Measurements from ENCODE around the gene GPX4.

The GPX4 gene

DNA sequence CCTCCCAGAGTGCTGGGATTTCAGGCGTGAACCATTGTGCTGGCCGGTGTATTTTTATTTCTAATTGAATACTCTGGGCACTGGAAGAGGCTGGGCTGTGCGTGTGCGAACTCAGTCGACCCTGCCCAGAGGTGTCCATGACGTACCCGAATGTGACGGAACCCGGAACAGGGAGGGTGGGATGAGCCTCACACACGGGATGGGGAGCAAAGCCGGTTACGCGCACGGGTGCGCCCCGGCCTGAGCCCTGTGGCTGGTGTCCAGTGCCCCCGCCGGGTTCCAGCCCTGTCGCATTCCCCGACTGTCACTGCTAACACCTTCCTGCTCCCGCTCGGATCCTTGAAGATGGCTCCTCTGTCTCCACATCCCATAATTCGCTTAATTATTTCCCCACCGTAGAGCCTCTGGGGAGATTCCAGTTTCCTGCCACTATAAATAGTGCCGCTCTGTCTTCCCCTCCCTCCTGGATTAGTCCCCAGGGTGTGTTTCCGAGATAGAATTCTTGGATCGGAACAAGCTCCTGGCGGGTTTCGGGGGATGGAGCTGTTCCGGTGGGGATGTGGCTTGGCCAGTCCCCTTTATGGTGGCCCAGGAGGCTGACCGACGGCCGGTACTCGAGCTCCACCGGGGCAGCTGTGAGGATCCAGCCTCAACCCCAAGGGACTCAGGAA lies 48.3 kb downstream of the GPX4 start:
- no peak for DNase-seq

DNA sequence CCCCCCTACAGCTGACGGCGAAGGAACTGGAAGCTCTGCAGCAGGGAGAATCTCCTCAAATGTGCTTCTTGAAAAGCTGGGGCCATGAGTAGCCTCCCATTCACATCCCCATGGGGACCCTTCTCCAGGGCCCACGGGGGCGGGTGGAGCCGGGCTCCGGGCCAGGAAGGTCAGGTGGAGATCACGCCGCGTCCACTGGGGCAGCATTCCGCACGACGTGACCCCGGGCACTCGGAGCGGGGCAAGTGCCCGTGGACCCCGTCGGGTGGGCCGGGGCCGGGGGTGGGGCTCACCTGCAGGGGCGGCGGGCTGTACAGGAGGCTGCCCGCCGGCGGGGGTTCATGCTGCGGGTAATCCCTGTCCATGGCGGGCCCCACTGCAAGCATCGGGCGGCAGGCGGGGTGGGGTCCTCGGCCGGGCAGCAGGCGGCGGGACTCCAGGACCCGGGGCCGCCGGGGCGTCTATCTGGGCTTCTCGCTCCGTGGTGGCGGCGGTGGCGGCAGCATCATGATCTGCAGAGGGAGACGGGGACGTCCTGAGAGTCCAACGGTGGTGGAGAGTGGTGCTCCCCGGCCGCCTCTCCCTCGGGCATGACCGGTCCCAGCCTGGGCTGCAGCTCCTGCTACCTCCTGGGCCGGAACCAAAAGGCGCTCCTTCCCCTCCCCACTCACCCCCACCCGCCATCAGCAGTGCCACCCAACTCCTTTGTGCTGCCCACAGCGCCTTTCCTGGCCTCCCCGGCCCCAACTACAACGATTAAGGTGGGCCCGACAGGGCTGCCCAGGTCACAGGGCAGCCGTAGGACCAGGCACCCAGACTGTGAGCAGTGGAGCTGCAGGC lies 50.3 kb downstream of the GPX4 start:
- DNase-seq: no peak

DNA sequence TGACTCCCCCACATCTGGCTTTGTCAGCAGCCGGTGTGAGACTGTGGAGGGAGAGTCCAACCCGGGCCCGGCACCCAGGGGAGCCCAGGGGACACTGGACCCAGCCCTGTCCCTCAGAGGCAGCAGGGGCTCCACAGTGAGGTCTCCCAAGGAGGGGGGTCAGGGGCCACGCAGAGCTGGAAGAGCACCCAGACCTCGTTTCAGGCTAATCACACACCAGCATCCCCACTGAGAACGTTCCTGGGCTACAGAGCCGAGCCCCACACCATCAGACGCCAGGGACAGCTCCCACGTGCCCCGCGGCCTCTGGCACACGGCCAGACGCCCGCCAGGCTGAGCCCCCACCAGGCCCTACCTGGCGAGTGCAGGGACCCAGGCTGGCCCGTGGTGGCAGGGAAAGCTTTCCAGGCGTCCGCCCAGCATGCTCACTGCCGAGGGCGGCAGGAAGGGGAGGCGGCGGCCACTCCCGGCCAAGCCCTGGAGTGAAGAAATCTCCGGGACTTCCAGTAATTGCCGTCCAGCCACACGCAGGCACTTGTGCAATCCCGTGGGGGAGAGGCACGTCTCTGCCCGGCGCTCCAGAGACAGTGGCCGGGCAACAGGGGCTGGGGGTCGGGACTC lies 51.0 kb downstream of the GPX4 start:
- DNase-seq: no peak

DNA sequence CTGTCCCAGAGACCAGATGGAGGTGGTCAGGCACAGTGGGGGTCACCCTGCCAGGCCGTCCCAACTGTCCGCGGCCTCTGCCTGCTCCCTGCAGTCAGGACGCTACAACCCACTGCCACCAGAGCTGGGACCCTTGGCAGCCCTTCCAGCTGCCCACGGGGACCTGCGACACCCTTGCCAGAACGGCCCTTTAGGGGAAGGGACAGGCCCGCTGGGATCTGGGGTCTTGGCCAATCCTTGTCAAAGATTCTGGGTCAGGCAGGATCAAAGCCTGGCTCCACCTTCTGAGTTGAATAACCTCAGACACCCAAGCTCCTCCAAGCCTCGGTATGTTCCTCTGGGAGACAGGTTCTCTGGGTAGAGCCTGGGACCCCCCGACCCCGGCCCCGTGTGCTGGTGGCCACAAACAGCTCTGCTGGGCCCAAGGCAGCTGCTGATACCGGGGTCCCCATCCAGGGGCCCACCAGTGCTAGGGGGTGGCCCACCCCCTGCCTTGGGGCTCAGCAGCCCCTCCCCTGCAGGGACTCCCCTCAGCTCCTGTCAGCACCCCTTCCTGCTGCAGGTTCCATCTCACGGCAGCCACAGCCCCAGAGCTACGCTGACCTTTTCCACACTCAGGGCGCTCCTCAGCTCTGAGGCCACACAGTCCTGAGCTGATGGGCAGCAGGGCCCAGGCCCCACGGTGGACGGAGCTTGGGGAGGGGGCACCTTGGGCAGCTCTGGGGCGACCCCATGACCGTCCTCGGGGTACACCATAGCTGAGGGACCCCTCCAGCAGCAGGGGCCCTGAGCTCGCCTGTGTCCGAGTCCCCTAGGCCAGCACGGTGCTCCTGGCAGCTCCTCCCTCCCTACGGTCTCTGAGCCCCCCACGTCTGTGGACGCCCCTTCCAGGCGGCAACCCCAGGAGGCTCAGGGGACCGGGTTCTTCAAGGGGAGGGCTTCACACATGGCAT lies 51.8 kb downstream of the GPX4 start:
- DNase-seq: no peak

All from activated naive CD4-positive, alpha-beta T cell treated with anti-CD3 and anti-CD28 coated beads, Interleukin-2, amount 50 U/mL, for 16 hours (primary cell).